Fibroblast of skin of right biceps (primary cell): Measurements from ENCODE around the gene TKTL1.

ENCODE experiments used
- DNase-seq: peaks from one replicate; pipeline ENCODE4 v3.0.0-alpha.2; 2013

TKTL1 gene

DNA sequence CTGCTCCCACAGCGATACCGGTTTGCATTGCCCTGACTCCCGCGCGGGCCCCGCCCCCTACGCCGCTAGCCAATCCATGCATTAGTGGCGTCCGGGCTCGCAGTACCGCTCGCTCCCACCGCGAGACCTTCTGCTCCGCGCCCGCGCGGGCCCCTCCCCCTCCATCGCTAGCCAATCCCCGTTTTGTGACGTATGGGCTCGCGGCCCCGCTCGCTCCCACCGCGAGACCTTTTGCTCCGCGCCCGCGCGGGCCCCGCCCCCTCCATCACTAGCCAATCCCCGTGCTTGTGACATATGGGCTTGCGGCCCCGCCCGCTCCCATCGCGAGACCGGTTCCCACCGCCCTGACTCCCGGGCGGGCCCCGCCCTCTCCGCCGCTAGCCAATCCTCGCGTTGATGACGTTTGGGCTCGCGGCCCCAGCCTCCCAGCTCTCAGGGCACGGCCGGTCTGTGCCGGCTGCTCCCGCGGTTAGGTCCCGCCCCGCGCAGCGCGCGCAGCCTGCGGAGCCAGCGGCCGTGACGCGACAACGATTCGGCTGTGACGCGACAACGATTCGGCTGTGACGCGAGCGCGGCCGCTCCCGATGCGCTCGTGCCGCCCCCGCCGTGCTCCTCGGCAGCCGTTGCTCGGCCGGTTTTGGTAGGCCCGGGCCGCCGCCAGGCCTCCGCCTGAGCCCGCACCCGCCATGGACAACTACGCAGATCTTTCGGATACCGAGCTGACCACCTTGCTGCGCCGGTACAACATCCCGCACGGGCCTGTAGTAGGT is 83.4 kb downstream of the TKTL1 start, which contains the start of gene EMD:
EMD (plus strand) TSS at position 497 of the 770 bp plus-strand sequence; CDS start at position 687, 190 bp downstream.
- peak; percentile 98 for DNase-seq

GRCh38 chrX:154379569-154379951 is 84.0 kb downstream of the TKTL1 start:
- no peak for DNase-seq
